ENCODE measurements around the gene CDC25B.
A peak's percentile ranks its signal among the peaks of the same experiment; 100 is the strongest.
"Not testable (repeated sequence)": the region's sequence is repeated elsewhere in the genome, so short reads cannot be mapped to it uniquely, and the experiment has no call there.

The CDC25B gene

DNA sequence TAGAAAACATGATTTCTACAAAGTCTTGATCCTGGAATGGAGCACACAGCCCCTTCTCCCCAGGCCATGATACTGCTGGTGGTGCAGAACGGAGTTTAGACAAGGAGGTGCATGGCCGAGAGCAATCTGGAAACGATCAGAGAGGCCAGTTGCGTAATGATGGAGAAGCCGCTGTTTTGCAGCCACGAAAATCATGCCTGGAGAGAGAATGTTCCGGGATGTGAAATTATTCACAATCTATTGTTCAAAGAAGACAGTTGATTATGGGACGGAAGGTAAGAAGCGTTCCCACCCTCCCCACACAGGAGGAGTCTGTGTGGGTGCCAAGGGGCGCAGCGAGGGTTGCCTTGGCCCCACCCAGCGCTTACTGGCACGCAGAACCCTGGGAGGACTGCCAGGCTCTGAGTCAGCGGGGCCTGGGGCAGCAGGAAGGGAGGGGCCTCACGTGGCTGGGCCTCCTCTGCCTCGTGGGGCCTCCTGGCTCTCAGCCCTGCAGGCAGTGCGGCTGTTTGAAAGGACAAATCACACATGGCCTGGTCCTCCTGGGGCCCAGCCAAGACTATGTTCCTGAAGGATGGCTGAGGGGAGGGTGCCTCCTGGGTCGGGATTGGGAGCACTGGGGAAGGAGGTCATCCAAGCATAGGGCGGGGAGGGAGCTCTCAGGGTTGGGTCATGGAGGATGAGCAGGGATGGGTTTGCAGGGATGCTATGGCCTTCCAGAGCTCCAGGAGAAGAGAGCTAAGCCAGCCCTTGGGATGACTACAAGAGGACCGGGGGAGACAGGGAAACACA lies 15.6 kb downstream of the CDC25B start:
- DNase-seq, result peak; percentile 54

DNA sequence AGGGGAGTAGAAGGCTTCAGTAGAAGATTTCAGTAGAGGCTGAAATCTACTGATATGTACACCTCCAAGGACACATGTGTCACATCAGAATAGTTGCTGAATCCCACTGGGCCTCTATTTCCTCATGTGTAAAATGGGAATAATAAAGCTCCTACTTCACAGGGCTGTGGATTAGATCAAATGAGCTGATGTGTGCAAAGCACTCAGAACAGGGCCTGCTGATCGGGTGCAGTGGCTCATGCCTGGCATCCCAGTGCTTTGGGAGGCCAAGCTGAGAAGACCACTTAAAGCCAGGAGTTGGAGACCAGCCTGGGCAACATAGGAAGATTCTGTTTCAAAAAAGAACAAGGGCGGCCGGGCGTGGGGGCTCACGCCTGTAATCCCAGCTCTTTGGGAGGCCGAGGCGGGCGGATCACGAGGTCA lies 16.2 kb downstream of the CDC25B start:
- DNase-seq, result no peak

GRCh38 chr20:3812975-3813847 lies 17.1 kb downstream of the CDC25B start:
- DNase-seq, result no peak

- no peak for DNase-seq
Measured at GRCh38 chr20:3813848-3814581, 17.9 kb downstream of the CDC25B start.

GRCh38 chr20:3814928-3815495 lies 18.9 kb downstream of the CDC25B start:
- no peak for DNase-seq

GRCh38 chr20:3815703-3816315 lies 19.7 kb downstream of the CDC25B start:
- DNase-seq, result no peak

DNA sequence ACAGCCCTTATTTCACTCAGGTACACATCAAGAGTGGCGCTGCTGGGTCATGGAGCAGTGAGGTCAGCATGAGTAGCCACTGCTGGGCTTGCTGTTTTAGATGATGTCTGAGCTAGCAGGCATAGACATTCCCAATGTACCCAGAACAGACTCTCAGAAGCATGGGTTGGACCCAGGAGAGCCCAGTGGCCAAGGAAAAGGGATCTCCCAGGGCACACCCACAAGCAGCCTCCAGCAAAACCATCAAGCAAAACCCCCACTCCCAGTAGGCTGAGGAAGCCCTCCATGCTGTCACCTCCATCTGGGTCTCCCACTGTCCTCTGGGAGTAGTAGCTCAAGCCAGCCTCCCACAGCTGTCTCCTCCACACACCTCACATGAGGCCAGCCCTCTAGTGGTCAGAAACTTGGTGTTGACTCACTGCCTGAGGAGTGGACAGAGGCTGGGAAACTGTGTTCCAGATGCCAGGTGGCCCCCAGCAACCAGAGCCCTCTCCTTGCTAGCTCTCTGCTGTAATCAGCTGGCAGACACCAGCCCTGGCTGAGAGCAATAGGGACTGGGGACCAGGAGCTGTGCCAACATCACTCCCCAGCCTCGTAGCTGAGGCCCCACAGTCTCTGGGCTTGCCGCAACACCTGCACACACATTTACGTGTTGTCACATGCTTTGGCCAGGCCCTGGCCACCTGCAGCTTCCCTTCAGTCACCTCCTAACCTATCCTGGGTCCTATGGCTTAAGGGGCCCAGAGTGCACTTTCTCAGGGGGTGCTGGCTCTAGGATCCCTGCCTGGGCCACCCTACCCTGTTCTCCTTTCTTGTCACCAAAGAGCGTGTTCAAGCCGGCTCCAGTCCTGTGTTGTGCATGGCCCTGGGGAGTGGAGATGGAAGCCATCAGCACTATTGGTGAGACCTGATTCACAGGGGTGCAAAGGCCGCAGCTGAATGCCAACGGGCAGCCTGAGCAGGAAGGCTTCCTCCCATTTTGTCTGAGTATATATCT lies 22.3 kb downstream of the CDC25B start:
- no peak for DNase-seq

DNA sequence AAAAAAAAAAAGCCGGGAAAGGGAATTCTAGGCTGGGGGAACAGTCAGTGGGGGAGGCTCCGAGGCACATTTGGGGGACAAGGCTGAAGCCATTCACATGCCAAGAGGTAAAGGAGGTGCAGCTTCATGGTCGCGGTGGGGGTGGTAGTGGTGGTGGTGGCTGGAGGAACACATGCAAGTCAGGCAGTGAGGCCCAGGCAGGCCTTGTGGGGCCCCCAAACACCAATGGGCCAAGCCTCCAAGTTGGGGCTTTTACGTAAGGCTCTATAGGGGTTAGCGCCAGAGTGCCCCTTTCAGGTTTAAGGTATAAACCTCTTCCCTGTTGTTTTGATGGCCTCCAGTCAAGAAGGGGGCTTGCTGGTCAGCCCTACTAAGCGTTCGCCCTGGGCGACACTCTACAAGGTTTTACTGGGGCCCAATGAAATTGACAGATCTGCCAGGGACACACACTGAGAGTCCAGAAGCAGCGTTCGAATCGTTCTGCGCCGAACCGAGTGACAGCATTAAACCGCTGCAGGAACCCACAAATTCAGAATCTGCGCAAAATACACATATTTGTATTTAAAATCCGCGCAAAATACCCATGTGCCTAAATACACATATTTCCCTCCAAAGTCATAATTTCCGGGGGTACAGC lies 23.4 kb downstream of the CDC25B start:
- no peak for DNase-seq

- peak; percentile 39 for DNase-seq
Measured at GRCh38 chr20:3820048-3820900, 24.2 kb downstream of the CDC25B start, which contains the start of gene AP5S1. Gene AP5S1, plus strand, starts transcription at chr20:3820547. Its CDS starts 1,571 bp downstream, at chr20:3822118.

DNA sequence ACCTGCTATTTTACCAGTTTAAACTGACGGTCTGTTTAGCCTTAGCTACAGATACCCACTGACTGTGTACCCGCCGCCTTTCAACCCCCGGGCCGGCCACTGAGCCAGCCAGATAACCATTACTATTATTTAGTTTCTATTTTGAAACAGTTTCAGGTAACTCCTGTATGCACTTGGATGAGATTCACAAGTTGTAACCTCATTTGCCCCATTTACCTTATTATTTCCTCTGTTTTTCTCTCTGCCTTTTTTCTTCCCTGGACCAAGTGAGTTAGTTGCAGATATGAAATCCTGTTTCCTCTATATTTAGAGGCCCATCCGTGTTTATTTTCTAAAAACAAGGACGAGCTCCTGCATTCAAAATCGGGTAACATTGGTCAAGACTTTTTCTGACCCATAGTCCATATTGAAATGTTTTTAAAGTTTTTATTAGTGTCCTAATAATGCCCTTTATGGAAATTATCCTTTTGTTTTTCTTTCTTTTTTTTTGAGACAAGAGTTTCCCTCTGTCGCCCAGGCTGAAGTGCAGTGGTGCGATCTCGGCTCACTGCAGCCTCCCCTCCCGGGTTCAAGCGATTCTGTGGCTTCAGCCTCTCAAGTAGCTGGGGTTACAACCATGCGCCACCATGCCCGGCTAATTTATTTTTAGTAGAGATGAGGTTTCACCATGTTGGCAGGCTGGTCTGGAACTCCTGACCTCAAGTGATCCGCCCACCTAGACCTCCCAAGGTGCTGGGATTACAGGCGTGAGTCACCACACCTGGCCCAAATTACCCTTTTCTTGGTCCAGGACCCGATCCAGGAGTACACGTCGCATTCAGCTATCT lies 25.0 kb downstream of the CDC25B start:
- DNase-seq, result no peak

DNA sequence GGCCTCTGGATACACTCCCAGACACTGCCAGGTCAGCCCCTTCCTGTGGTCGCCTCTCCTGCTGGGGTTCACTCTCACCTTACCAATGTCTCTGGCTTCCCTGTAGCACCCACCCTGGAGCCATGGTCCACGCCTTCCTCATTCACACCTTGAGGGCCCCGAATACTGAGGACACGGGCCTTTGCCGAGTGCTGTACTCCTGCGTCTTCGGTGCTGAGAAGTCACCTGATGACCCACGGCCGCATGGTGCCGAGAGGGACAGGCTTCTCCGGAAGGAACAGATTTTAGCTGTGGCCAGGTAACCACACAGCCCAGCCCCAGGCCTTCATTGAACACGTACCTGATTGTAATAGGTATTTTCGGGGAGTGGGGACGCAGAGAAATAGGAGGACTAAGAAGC lies 25.9 kb downstream of the CDC25B start:
- no peak for DNase-seq

DNA sequence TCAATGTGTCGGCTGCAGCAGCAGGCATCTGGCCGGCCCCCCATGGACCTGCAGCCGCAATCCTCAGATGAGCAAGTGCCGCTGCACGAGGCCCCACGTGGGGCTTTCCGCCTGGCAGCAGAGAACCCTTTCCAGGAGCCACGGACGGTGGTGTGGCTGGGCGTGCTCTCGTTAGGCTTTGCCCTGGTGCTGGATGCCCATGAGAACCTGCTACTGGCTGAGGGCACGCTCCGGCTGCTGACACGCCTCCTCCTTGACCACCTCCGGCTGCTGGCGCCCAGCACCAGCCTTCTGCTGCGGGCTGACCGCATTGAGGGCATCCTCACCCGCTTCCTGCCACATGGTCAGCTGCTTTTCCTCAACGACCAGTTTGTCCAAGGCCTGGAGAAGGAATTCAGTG lies 27.8 kb downstream of the CDC25B start:
- no peak for DNase-seq

GRCh38 chr20:3825526-3825925 lies 29.4 kb downstream of the CDC25B start:
- DNase-seq, result no peak

DNA sequence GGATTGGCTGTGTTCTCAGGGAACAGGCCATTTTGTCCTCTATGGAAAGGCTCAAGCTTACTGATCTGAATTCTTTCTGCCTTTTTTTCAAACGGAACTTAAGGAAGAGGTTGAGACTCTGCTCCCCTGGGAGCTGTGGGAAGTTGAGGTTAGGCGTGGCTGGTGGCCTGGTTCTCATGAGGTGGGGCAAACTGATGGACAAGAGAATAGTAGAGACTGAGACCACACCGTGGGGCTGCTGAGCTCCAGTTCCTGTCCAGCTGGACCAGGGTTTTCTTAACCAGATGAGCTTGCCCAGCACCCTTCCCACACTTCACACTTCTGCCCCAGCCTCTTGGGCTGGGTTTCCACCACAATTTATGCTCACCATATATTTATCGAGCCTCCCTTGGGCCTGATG lies 30.3 kb downstream of the CDC25B start:
- no peak for DNase-seq

GRCh38 chr20:3828798-3829197 lies 32.7 kb downstream of the CDC25B start:
- no peak for DNase-seq

GRCh38 chr20:3829891-3830290 lies 33.8 kb downstream of the CDC25B start:
- not testable (repeated sequence) for DNase-seq

GRCh38 chr20:3836132-3836531 lies 40.0 kb downstream of the CDC25B start:
- DNase-seq, result no peak

- DNase-seq, result no peak
Measured at GRCh38 chr20:3839328-3839727, 43.2 kb downstream of the CDC25B start.

DNA sequence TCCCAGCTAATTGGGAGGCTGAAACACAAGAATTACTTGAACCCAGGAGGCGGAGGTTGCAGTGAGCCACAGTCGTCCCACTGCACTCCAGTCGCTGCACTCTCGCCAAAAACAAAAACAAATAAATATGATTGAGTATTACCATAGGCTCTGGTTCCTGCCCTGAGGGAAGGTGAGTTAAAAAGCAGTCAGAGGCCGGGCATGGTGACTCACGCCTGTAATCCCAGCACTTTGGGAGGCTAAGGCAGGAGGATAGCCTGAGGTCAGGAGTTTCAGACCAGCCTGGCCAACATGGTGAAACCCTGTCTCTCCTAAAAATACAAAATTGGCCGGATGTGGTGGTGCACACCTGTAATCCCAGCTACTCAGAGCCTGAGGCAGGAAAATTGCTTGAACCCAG lies 44.1 kb downstream of the CDC25B start:
- DNase-seq, result not testable (repeated sequence)

All from SIG-M5 (cell line).